SK-MEL-5 (cell line): ENCODE measurements around the gene GH2. TPM values are rescaled to one million over a fixed set of nuclear protein-coding genes. Genes with fewer than 3 reads are reported as not detected.
"Not testable (repeated sequence)": the region's sequence is repeated elsewhere in the genome, so short reads cannot be mapped to it uniquely, and the experiment has no call there.

ENCODE experiments used
- DNase-seq: peaks from one replicate; pipeline ENCODE4 v3.0.0-alpha.2; 2016; ENCODE audit warnings: low read depth, low spot score
- in situ Hi-C: cut with HindIII; loops from 2 replicates; pipeline ENCODE4 v1.10.0; 2016; ENCODE audit warnings: low sequenced_read_pairs, high pct_unique_total_duplicates, low pct_unique_long_range_greater_than_20kb
- total RNA-seq: library from RNA; depleted of rRNA; stranded (reverse); fragments of >200 nt; shearing (Covaris generic); gene quantifications from 2 replicates; pipeline ENCODE4 v1.2.3, GENCODE V29; 2014

GH2 gene
- total RNA-seq, 1 experiment from 2014 or later: not detected

GRCh38 chr17:63889026-63889848, 7.5 kb upstream of the GH2 start:
- in situ Hi-C loops: not testable (repeated sequence)
- DNase-seq: peak; percentile 69

- in situ Hi-C loops: not testable (repeated sequence)
Observed at GRCh38 chr17:63885119-63885518, 3.4 kb upstream of the GH2 start.

GRCh38 chr17:63882626-63883126, 932 bp upstream of the GH2 start:
- in situ Hi-C loops: not testable (repeated sequence)
- DNase-seq: peak; percentile 21

More at GRCh38 chr17:63885119-63885518, 3.4 kb upstream of the GH2 start:
- DNase-seq: not testable (repeated sequence)

GRCh38 chr17:63881337-63881736, 407 bp downstream of the GH2 start:
- in situ Hi-C loops: not testable (repeated sequence)
- peak; percentile 37 for DNase-seq

GRCh38 chr17:63880706-63881105, 1.0 kb downstream of the GH2 start:
- in situ Hi-C loops: no loop called here
- no peak for DNase-seq

- in situ Hi-C loops, DNase-seq: not testable (repeated sequence)
Observed at GRCh38 chr17:63878413-63878812, 3.3 kb downstream of the GH2 start.

GRCh38 chr17:63874693-63875092, 7.1 kb downstream of the GH2 start:
- DNase-seq, in situ Hi-C loops: not testable (repeated sequence)

GRCh38 chr17:63874061-63874626, 7.6 kb downstream of the GH2 start:
- in situ Hi-C loops: not testable (repeated sequence)

GRCh38 chr17:63873577-63873976, 8.2 kb downstream of the GH2 start, which contains the start of gene CSH2:
TSS of gene CSH2 (minus strand) at chr17:63873677. CDS start at chr17:63873614, 63 bp downstream.
- DNase-seq, in situ Hi-C loops: not testable (repeated sequence)

More at GRCh38 chr17:63874061-63874626, 7.6 kb downstream of the GH2 start:
- not testable (repeated sequence) for DNase-seq

GRCh38 chr17:63871646-63872365, 9.9 kb downstream of the GH2 start:
- in situ Hi-C loops, DNase-seq: not testable (repeated sequence)

GRCh38 chr17:63870292-63870665, 11.5 kb downstream of the GH2 start:
- not testable (repeated sequence) for DNase-seq

GRCh38 chr17:63869491-63870291, 12.1 kb downstream of the GH2 start:
- in situ Hi-C loops: not testable (repeated sequence)

More at GRCh38 chr17:63870292-63870665, 11.5 kb downstream of the GH2 start:
- in situ Hi-C loops: not testable (repeated sequence)

GRCh38 chr17:63866625-63867024, 15.1 kb downstream of the GH2 start:
- in situ Hi-C loops: not testable (repeated sequence)
- peak; percentile 38 for DNase-seq

More at GRCh38 chr17:63869491-63870291, 12.1 kb downstream of the GH2 start:
- not testable (repeated sequence) for DNase-seq

- in situ Hi-C loops: no loop called here
Observed at GRCh38 chr17:63859257-63859656, 22.5 kb downstream of the GH2 start.

GRCh38 chr17:63856425-63856824, 25.3 kb downstream of the GH2 start:
- in situ Hi-C loops, DNase-seq: not testable (repeated sequence)

More at GRCh38 chr17:63859257-63859656, 22.5 kb downstream of the GH2 start:
- DNase-seq: no peak

GRCh38 chr17:63855185-63855584, 26.6 kb downstream of the GH2 start:
- in situ Hi-C loops: no loop called here
- no peak for DNase-seq

GRCh38 chr17:63854709-63855108, 27.0 kb downstream of the GH2 start:
- in situ Hi-C loops: no loop called here
- DNase-seq: no peak
